Measurements from ENCODE around the gene ARHGAP18.

DNA sequence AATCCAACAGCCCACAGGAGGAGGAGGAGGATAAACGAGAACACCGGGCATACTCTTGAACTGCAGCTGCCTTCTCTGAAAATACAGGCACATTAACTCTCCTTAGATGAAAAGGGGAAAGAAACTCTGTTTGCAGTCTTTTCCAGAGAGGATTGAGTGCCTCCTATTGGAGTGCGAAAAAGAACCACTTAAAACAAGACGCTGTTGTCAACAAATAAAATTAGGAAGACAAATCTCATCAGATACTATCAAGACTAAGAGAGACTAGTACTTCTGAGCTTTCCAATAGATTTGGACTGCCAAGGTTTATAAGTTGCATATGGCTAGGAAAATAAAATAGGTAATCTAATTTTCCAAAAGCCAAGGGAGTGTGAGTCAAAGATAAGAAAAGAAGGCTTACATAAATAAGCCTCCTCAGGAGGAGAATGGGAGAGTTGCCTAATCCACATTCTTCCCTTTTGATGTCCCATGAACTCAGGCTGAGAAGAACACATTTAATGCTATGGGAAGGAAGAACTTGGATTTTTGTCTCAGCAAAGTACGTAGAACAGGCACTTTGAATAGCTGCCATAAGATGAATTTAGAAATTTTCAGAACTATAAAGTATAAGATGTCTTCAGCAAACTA is 154.7 kb downstream of the ARHGAP18 start:
- TF ChIP-seq, protein P1, sequence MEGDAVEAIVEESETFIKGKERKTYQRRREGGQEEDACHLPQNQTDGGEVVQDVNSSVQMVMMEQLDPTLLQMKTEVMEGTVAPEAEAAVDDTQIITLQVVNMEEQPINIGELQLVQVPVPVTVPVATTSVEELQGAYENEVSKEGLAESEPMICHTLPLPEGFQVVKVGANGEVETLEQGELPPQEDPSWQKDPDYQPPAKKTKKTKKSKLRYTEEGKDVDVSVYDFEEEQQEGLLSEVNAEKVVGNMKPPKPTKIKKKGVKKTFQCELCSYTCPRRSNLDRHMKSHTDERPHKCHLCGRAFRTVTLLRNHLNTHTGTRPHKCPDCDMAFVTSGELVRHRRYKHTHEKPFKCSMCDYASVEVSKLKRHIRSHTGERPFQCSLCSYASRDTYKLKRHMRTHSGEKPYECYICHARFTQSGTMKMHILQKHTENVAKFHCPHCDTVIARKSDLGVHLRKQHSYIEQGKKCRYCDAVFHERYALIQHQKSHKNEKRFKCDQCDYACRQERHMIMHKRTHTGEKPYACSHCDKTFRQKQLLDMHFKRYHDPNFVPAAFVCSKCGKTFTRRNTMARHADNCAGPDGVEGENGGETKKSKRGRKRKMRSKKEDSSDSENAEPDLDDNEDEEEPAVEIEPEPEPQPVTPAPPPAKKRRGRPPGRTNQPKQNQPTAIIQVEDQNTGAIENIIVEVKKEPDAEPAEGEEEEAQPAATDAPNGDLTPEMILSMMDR (IDR thresholded peaks at IDR 0.05) = no peak
- TF ChIP-seq POLR2A (IDR thresholded peaks at IDR 0.05) = no peak
- TF ChIP-seq POLR2AphosphoS5 (IDR thresholded peaks at IDR 0.05) = no peak
